HG03196 (cell line): ENCODE measurements around the gene ID1.
"Not testable (repeated sequence)": the region's sequence is repeated elsewhere in the genome, so short reads cannot be mapped to it uniquely, and the experiment has no call there.

ENCODE experiments used
- ATAC-seq: cut with Tn5 transposase; IDR thresholded peaks from one replicate; pipeline ENCODE4 v1.9.1; 2021; ENCODE audit not compliant: unreplicated experiment

Gene ID1

GRCh38 chr20:31596831-31597480 lies 8.1 kb upstream of the ID1 start:
- no peak for ATAC-seq

GRCh38 chr20:31597481-31597855 lies 7.6 kb upstream of the ID1 start:
- no peak for ATAC-seq

DNA sequence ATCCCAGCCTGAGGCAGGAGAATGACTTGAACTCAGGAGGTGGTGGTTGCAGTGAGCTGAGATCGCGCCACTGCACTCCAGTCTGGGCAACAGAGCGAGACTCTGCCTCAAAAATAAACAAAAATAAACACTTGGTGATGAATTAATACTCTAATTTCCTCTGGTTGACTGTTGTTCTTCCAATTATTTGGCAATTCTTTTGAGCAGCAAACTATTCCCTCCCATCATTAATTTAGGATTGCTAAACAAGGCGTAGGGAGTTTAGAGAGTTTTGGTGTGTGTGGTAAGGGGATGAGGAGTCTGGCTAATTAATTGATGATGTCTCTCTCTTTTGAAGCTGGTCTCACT lies 2.7 kb upstream of the ID1 start:
- no peak for ATAC-seq

DNA sequence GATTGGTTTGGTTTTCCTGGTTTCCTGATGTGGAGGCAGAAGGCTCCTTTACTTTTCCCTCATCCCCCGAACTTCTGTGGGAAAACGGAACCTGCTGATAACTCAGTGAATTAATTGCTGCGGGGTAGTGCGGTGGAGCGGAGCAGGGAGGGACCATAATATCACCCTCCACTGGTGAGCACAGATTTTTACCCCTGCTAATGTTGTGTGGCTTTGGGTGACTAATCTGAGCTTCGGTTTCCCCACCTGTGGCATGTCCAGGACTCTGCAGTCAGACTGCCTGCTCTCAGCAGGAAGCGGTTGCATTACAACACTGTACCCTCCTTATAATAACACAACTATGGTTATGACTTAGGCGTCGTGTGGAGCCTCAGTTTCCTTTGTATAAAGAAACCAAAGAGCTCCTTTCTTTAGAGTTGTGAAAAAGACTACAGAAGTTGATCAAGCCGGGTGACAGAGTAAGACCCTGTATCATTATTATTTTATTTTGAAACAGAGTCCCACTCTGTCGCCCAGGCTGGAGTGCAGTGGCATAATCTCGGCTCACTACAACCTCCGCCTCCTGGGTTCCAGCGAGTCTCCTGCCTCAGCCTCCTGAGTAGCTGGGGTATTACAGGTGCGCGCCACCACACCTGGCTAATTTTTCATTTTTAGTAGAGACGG lies 2.2 kb upstream of the ID1 start:
- ATAC-seq: no peak

- ATAC-seq: peak; percentile 34
These were observed 1.1 kb upstream of the ID1 start for GRCh38 chr20:31603822-31604566.

- no peak for ATAC-seq
These were observed 490 bp upstream of the ID1 start for GRCh38 chr20:31604567-31605030.

DNA sequence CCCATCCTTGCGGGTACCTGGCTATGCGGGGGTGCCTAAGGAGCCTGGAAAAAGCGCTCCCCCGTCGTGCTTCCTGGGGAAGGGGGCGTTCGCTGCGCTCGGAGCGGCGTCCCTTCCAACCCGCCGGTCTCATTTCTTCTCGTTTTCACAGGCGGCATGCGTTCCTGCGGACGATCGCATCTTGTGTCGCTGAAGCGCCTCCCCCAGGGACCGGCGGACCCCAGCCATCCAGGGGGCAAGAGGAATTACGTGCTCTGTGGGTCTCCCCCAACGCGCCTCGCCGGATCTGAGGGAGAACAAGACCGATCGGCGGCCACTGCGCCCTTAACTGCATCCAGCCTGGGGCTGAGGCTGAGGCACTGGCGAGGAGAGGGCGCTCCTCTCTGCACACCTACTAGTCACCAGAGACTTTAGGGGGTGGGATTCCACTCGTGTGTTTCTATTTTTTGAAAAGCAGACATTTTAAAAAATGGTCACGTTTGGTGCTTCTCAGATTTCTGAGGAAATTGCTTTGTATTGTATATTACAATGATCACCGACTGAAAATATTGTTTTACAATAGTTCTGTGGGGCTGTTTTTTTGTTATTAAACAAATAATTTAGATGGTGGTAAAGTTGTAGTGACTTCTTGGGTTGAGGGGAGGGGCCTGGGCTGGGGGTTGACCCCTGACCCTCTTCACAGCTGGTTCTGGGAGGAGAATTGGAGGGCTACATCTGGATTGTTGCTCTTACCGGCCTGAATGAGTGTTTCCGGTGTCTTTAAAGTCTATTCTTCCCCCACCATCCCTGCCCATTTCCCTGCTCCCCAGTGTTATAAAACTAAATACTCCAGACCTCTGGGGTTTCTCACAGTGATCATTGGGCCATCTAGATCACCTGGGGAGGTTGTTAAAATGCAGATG lies 1.1 kb downstream of the ID1 start:
- ATAC-seq: no peak

DNA sequence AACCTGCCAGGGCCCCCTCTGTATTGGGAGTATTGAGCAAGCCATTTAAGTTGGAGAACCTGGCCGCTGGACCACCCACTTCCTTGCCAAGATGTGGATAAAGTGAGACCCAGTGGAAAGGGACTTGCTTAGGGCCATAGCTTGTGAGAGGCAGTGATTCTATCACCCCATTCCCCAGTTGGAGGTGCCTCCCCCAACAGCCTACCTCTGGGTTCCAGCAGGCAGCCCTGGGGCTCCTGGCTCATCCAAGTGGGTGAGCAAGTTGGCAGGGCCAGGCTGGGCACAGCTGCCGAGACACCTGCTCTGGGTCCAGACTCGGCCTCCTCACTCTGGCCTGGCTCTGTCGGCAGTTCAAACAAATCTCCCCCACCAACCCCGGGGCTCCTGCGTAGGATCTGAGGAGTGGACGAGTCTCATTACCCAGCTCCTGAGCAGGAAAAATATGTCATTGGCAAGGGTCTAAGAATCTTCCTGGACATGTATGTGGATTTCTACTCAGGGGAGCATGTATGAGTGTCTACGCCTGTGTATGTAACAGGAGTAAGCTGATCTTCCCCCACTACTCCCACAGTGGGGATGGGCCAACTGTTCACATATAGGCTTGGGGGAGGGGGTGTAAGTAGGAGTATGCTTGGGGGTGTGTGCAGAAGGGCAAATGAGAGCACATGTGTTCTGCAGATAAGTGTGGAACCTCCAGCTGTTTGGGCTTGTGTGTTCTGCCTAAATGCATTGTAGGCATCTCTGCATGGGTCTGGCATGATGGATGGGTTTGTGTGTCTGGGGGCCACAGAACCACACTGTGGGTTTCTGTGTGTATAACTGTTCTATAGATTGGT lies 1.9 kb downstream of the ID1 start:
- ATAC-seq: no peak

DNA sequence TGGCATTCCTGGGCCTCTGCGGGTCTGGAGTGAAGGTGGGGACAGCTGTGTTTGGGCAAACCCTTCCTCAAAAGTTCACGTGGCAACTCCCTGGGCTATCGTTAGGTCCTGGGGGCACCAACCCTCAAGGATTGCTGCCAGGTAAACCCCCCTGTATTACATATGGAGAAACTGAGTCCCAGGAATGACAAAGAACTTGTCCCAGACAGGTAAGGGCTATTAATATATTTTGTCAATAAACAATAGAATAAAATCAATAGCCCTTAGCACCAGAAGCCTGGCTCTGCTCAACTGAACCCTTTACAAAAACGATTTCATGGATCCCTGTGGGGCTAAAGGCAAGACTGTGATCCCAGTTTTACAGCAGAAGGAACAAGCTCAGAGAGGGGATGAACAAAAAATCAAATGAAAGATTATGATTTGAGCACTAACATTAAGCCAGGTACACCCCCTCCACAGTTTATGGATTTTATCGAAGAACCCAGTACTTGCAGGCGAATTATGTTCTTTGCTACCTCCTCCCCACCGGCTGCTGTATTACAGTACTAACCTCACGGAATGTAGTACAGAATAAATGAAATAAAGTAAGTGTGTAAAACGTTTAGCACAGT lies 2.7 kb downstream of the ID1 start:
- no peak for ATAC-seq

DNA sequence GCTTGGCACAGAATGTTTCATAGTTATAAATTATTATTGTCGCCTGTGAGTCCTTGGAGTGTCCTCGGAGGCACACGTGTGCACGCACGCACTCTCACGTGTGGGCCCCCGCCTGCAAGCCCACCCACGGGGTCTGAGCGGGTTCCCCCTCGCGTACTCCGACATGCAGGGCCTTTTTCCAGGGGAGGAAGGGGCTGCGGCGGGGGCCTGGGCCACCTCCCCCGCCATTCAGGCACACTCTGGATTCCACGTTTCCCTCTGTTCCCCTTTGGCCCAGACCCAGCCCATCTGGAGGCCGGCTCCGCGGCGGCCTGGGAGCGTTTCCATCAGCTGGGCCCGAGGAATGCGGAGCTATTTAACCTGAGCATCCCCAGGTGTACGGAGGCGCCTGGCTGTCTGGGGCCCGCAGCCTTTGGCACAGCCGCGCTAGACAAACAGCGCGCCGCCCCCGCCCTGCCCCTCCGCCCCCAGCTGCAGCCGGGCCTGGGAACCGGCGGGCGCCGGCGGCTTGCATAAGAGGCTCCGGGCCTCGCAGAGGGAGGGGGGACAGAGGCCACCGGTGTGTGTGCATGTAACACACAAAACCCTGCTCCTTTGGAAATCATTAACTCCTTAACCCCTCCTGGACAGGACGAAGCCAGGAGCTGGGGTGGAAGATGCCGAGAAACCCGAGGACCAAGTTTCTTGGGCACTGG lies 3.3 kb downstream of the ID1 start:
- no peak for ATAC-seq

DNA sequence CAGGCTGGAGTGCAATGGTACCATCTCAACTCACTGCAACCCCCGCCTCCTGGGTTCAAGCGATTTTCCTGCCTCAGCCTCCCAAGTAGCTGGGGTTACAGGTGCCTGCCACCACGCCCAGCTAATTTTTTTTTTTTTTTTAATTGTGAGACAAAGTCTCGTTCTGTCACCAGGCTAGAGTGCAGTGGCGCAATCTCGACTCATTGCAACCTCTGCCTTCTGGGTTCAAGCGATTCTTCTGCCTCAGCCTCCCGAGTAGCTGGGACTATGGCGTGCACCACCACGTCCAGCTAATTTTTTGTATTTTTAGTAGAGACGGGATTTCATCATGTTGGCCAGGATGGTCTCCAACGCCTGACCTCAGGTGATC lies 7.2 kb downstream of the ID1 start:
- not testable (repeated sequence) for ATAC-seq

- ATAC-seq: no peak
These were observed 10.3 kb downstream of the ID1 start for GRCh38 chr20:31615416-31615815.

DNA sequence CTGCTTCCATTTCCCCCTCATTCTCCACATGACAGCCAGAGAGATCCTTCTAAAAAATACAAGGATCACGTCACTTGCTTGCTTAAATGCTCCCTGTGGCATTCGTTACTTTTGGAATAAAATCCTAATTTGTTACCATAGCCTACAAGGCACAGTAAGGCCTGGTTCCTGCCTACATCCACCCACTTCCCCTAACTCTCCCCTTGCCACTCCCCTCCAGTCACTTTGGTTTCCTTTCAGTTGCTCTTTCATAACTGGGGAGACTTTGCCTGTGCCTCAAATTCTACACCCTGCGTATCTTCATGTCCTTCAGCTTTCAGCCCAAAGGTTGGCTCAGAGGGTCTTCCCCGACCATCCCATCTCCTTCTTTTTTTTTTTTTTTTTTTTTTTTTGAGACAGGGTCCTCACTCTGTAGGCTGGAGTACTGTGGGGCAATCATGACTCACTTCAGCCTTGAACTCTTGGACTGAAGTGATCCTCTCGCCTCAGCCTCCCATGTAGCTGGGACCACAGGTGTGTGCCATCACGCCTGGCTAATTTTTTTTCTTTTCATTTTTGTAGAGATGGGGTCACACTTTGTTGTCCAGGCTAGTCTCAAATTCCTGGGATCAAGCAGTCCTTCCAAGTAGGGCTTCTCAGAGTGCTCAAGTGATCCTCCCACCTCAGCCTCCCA lies 12.5 kb downstream of the ID1 start:
- no peak for ATAC-seq

DNA sequence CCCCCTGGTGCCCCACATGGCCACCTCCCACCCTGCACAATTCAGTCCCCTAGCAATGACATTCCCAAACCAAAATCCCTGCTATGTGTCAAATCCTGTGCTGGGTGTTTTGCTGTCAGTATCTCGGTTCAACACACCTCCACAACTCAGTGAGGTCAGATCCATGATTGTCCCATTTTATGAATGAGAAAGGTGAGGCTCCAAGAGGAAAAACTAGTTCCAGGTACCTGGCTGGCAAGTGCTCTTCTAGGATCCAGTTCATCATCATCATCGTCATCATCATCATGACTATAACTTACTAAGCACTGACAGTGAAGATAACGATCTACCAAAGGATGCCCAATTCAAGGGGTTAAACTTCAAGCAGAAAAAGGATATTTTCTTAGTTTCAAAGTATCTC lies 15.2 kb downstream of the ID1 start:
- no peak for ATAC-seq

- ATAC-seq: not testable (repeated sequence)
These were observed 18.0 kb downstream of the ID1 start for GRCh38 chr20:31623123-31623505.

- ATAC-seq: not testable (repeated sequence)
These were observed 21.4 kb downstream of the ID1 start for GRCh38 chr20:31626534-31626933.

- not testable (repeated sequence) for ATAC-seq
These were observed 23.0 kb downstream of the ID1 start for GRCh38 chr20:31628057-31628456.

GRCh38 chr20:31630187-31630790 lies 25.2 kb downstream of the ID1 start:
- no peak for ATAC-seq
